A549 treated with DMSO at 1 μM for 4 hours (cell line): ENCODE measurements around the gene OR8K3. TPM values are rescaled to one million over a fixed set of nuclear protein-coding genes. Genes with fewer than 3 reads are reported as not detected.

Experiments
- total RNA-seq: library from RNA; stranded (reverse); fragments of 200-300 nt; extraction: Qiagen RNA extraction; gene quantifications from 5 replicates; pipeline ENCODE4 v1.2.3, GENCODE V29; 2022; ENCODE audit warnings: low read depth

OR8K3 gene
- not detected in 5 replicates for total RNA-seq

DNA sequence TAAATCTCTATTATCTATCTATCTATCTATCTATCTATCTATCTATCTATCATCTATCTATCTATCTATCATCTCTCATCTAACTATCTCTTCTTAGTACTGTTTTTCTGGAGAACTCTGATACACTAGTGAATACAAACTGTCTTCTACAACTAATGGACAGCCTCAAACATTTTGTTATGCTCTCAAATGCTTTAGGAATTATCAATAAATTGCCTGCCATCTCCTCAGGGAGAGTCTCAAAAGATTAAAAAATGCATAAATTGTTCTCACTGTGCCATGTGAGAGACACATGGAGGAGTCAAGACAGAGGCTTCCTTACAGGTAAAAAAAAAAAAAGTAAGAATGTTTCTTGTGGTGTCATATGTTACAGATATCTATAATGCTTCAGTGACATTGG is at the start of gene OR8K3:
Gene OR8K3 (plus strand): TSS at position 301 of the 400 bp plus-strand sequence. CDS start 3,163 bp downstream, outside the sequence.

DNA sequence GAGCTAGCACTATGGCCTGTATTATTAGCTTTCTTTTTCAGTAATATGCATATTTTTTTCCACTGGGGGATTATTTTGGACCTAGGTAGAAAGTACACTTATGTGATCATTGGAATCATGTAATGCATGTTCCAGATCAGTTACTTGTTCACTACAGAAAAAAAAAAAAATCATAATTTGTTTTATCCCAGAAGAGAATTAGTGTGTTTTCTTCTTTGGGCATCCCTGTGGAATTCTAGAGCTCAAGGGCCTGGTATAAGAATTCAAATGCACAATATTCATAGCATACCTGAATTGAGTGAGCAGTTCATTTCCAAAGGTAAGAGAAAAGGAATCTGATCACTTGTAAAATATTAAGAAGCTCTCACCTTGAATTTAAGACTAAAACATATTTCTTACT is 41.1 kb upstream of the OR8K3 start, which contains the start of gene OR5T1:
Gene OR5T1 (plus strand): TSS at position 301 of the 400 bp plus-strand sequence. CDS start 1,485 bp downstream, outside the sequence.

DNA sequence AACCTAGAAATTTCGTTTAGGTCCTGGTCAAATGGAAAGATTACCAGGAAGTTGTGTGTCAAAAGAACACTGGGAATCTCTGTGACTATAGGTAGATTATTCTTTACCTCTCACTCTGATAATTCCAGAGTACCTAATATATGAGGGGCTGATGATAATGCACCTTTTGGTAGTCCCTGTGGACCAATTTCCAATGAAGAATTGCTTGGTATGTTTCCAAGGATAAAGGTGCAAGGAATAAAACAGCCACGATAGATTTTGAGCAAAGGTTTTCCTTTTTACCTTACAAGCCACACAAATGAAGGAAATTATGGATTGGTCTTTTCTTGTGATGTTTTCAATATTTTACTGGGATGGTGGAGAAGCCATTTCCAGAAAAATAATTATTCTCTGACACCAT is 22.8 kb upstream of the OR8K3 start, which contains the start of gene OR8H1:
Gene OR8H1 (minus strand): TSS at position 101 of the 400 bp plus-strand sequence. CDS start 1,192 bp downstream, outside the sequence.

DNA sequence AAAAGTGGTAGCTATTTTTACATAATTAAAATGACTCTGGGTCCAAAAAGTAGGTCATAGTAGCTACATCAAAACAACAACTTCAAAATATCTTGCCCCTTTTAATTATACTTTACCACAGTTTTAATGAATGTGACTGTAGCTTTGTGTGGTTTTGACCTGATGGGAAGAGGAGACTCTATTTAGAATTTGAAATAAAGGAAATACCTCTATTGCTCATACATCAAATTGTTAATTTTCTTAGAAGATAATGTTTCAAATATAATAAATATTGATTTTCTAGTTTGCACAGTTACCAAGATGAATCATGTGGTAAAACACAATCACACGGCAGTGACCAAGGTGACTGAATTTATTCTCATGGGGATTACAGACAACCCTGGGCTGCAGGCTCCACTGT is 30.8 kb downstream of the OR8K3 start, which contains the start of gene OR8K1:
Gene OR8K1 (plus strand): TSS at position 301 of the 400 bp plus-strand sequence. CDS start 0 bp downstream, at position 301.

DNA sequence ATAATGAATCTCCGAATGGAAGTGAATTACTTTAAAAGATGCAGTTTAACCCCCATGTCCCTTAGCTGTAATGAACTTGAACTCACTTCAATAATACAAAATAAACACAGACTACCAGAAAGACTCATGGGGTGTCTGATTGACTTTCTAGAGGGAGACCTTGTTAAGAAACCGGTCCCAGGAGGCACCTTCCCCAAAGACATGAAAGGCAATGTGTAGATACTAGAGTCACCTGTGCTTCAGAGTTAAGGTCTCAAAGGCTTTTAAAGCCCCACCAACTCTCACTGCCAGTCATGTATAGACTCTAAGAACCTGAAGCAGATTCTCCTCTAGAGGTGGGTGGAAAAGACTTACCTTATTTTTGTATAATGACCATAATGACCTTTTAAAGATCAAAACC is 39.0 kb downstream of the OR8K3 start, which contains the start of gene OR8J1:
Gene OR8J1 (plus strand): TSS at position 301 of the 400 bp plus-strand sequence. CDS start 5,956 bp downstream, outside the sequence.

Other genes with a start within 250 kb of the OR8K3 start
- gene OR8I2, start 221.8 kb upstream of the OR8K3 start, total RNA-seq: not detected in 5 replicates
- not detected in 5 replicates for gene OR8H2, start 211.5 kb upstream of the OR8K3 start, total RNA-seq
- not detected in 5 replicates for gene OR8H3, start 192.8 kb upstream of the OR8K3 start, total RNA-seq
- not detected in 5 replicates for gene OR8J3, start 174.9 kb upstream of the OR8K3 start, total RNA-seq
- gene OR8K5, start 154.8 kb upstream of the OR8K3 start, total RNA-seq: not detected in 5 replicates
- not detected in 5 replicates for gene OR5J2, start 138.5 kb upstream of the OR8K3 start, total RNA-seq
- gene OR5T2, start 80.9 kb upstream of the OR8K3 start, total RNA-seq: not detected in 5 replicates
- gene OR5T3, start 62.9 kb upstream of the OR8K3 start, total RNA-seq: not detected in 5 replicates
- not detected in 5 replicates for gene OR5T1, start 41.0 kb upstream of the OR8K3 start, total RNA-seq
- gene OR8H1, start 22.9 kb upstream of the OR8K3 start, total RNA-seq: not detected in 5 replicates
- gene OR8K1, start 30.9 kb downstream of the OR8K3 start, total RNA-seq: not detected in 5 replicates
- gene OR8J1, start 39.1 kb downstream of the OR8K3 start, total RNA-seq: not detected in 5 replicates
- not detected in 5 replicates for gene OR8U1, start 60.5 kb downstream of the OR8K3 start, total RNA-seq
- gene OR5AL1, start 97.6 kb downstream of the OR8K3 start, total RNA-seq: not detected in 5 replicates
- gene OR5M3, start 158.2 kb downstream of the OR8K3 start, total RNA-seq: not detected in 5 replicates
- gene OR5M8, start 176.2 kb downstream of the OR8K3 start, total RNA-seq: not detected in 5 replicates
- gene OR5M11, start 228.1 kb downstream of the OR8K3 start, total RNA-seq: not detected in 5 replicates